GM18526 (cell line): ENCODE results near the gene CORO1C.
A peak's percentile ranks its signal among the peaks of the same experiment; 100 is the strongest.

Experiments
- POLR2A ChIP-seq: IDR thresholded peaks from 3 replicates; pipeline ENCODE4 v1.6.1; 2011; ENCODE audit not compliant: insufficient read length; ENCODE audit errors: extremely low read depth

The CORO1C gene

DNA sequence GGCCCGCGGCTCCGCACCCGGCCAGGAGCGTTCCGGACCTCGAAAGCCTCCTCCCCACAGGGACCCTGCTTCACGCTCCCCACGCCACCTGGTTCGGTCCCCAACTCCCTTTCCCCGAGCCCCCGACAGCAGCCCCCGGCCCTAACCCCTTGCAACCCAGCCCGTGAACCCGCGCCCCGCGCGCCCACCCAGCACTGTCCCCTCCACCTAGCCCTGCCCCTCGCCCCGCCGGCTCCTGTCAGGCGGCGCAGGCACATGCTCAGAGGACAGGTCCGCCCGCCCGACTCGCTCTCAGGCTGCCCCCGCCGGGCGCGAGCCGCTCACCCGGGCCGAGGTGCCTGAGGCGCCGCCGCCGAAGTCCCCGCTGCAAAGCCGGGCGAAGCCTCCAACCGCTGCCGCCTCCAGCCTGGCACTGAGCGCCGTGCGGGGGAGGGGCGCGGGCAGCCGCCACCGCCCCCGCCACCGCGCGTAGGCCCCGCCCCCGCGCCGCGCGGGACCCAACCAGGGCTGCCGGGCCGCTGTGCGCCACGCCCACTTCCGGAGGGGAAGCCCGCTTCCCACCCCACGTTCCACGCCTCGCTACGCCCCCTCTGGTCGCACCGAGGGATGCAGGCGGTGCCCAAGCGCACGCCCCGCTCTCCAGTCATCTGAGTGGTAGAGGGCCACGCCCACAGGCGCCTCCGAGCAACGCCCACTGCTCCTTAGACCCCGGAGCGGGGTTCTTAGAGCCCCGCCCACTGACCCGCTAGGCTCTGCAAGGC lies at the start of gene CORO1C:
TSS of gene CORO1C (minus strand) at position 414 of the 761 bp plus-strand sequence. CDS start 30,200 bp downstream, outside the sequence.
- TF ChIP-seq POLR2A = peak; percentile 92

DNA sequence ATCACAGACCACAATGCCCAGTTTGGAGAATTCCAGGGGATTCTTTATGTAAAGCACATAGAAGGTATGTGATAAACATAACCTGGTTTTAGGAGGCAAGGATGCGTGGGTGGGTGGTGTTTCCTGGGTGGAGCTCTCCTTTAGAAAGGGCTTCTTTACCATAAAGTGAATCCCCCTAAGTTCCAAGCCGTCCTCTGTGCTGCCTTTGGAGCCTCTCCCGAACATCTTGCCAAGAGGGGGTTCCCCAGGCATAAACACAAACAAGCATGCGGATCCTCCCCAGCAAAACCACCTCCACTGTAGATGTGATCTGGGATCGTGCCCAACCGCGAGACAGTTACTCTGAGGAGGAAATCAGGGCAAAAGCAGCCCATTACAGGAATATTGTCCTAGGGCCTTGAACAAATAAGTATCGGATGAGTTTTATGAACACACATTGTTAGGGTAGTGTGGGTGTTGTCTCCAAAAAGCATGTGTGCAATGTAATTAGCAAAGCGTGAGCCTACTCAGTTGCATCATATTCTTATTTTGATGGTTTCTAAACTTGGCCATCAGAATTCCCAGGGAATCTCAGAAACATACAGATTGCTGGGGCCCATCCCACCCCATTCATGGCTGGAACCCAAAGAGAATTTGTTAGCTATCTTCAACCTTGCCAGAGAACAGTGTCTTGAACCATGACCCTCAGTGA lies 48.8 kb upstream of the CORO1C start:
- TF ChIP-seq POLR2A = no peak

- no peak for TF ChIP-seq POLR2A
These were observed 46.7 kb upstream of the CORO1C start for GRCh38 chr12:108778053-108778452.

GRCh38 chr12:108777156-108777555 lies 45.8 kb upstream of the CORO1C start:
- TF ChIP-seq POLR2A = no peak

DNA sequence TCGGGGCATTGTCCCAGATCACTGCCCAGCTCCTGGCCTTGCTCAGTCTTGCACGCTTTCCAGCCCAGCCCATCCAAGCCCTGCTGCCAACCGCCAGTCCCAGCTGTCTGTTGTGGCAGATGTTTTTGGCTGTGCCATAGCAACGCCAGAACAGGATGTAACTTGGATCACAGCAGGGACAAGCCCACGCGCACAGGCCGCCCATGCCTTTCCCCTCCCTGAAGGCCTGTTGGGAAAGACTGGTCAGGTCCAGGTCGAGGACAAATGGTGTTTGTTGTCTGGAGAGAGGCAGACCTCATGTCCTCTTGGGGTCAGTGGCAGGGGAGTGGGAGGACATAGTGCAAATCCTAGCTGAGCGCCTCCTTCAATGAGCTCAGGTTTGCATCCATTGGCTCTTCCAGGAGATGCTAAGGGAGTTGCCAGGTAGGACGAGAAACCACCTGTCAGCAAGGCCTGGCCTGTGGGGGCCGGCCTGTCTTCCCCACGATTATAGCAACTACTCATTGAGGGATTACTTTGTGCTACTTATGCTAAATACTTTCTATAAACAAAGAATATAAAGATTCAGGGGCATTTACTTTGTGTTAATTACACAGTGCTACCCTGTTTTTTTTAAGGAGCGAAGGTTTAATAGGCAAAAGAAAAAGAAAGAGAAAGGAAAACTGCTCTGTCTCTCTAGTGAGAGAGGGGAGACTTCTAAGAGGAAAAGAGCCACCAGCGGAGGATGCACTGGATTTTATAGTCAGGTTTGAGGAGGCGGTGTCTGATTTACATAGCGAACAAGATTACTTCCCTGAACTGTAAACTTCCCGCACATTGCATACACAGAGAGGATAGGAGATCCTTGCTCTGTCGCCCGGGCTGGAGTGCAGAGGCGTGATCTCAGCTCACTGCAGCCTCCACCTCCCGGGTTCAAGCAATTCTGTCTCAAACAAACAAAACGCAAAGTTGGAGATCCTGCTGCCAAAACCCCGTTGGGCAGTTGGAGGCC lies 42.8 kb upstream of the CORO1C start:
- no peak for TF ChIP-seq POLR2A

DNA sequence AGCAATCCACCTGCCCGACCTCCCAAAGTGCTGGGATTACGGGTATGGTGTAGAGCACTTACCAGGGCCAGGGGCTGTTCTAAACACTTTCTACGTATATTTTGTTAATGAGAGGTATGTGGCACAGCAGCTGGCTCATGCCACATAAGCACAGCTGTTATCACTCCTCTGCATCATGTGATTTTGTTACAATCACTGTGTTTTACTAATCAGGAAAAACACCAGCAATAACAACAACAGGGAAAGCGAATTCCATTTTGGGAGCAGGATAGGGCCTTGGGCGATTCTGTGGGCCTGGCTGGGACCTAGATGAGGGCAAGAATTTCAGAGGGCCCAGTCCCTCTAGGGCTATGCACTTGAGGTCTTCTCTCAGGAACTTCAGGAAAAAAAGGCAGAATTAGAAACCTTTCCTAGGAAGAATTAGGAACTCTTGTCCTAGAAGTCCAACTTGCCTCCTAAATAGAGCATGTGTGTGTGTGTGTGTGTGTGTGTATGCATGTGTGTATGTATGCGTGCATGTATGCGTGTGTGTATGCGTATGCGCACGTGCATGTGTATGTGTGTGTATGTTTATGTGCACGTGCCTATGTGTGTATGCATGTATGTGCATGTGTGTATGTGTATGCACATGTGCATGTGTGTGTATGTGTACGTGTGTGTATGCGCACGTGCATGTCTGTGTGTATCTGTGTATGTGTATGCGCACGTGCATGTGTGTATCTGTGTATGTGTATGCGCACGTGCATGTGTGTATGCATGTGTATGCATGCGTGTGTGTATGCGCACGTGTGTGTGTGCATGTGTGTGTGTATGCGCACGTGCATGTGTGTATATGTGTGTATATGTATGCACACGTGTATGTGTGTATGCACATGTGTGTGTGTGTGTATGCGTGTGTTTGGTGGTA lies 41.8 kb upstream of the CORO1C start:
- no peak for TF ChIP-seq POLR2A

GRCh38 chr12:108772247-108772646 lies 40.9 kb upstream of the CORO1C start:
- no peak for TF ChIP-seq POLR2A

GRCh38 chr12:108770963-108771362 lies 39.6 kb upstream of the CORO1C start:
- TF ChIP-seq POLR2A = no peak

GRCh38 chr12:108770269-108770829 lies 39.0 kb upstream of the CORO1C start:
- no peak for TF ChIP-seq POLR2A

- no peak for TF ChIP-seq POLR2A
These were observed 37.5 kb upstream of the CORO1C start for GRCh38 chr12:108768591-108769500.

DNA sequence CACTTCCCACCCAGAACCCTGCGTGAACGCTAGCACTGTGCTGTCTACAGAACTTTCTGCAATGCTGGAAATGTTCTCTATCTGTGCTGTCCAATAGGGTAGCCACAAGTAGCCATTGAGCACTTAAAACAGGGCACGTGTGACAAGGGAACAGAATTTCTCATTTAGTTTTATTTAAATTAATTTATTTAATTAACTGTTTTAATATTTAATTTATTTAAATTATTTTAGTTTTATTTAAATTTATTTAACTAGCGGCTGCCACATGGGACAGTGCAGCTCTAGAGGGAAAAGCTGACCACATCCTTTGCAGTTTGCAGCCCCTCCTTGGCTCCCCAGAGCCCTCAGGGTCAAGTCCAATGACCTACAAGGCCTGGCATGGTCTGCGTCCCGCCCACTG lies 35.0 kb upstream of the CORO1C start:
- TF ChIP-seq POLR2A = no peak

DNA sequence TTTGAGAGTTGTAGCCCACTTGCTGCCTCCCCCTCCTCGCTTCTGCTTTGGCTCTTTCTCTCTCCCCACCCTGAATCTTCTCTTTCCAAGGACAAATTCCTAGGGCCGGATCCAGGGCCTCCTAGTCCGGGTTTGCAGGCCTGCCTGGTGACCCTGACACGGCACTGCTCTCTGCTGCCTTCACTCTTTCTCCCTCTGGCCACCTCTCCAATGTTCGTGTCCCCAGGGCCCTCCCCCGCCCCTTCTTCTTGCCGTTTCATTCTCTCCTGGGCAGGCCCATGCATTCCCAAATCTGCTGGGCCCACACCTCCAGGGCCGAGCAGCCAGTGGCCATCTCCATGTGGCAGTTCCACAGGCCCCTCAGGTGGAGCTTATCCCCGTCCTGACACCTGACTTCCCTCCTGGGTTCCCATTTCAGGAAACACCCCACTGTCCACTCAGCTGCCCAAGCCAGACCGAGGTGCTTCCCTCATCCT lies 34.0 kb upstream of the CORO1C start:
- TF ChIP-seq POLR2A = no peak
